Psoas muscle (tissue), 8 donors: ENCODE data around the gene SLC35B4. TPM values are rescaled to one million over a fixed set of nuclear protein-coding genes. Genes with fewer than 3 reads are reported as not detected.

Experiments used
- ATAC-seq, 4 donors: fragments of 200-7000 bp; cut with Tn5 transposase; one replicate each; pipeline ENCODE4 v1.9.1; 2020; ENCODE audit warnings: moderate library complexity in 3 of 4, mild to moderate bottlenecking in 2 of 4
- DNase-seq, 2 donors: peaks; one replicate each; pipeline ENCODE4 v3.0.0-alpha.2; 2020
- H3K27ac ChIP-seq: fragments of 200-600 bp; one replicate; pipeline ENCODE4 v1.8.0; 2022
- H3K27me3 ChIP-seq, 3 donors: fragments of 200-600 bp in 1 of 3; one replicate each; pipeline versions ENCODE4 v1.6.1 to v1.8.0; 2013 to 2022; ENCODE audit warnings: low read length in 2 of 3, mild to moderate bottlenecking in 2 of 3, moderate library complexity in 1 of 3; ENCODE audit not compliant: insufficient read depth in 3 of 3
- H3K36me3 ChIP-seq, 2 donors: fragments of 200-600 bp in 1 of 2; one replicate each; pipeline versions ENCODE4 v1.6.1 to v1.8.0; 2013 to 2022; ENCODE audit warnings: low read depth in 1 of 2, mild to moderate bottlenecking in 1 of 2, moderate library complexity in 1 of 2; ENCODE audit not compliant: insufficient read depth in 1 of 2
- H3K4me1 ChIP-seq: fragments of 200-600 bp; one replicate; pipeline ENCODE4 v1.8.0; 2022
- H3K4me3 ChIP-seq: fragments of 200-600 bp; one replicate; pipeline ENCODE4 v1.8.0; 2022; ENCODE audit warnings: mild to moderate bottlenecking
- H3K9me3 ChIP-seq: fragments of 200-600 bp; one replicate; pipeline ENCODE4 v1.8.0; 2022
- WGBS, 3 donors: extraction: QIAGEN DNeasy Blood & Tissue Kit; methylation state at CpG; one replicate each; pipeline versions ENCODE4 v1.1.6 to v1.1.7; 2013; 5-methylcytosine and 5-hydroxymethylcytosine counted together
- intact Hi-C, 2 donors: fragments of 100-400 bp; cut with DNase I; formaldehyde crosslinking; loops; one replicate each; pipeline versions ENCODE4 v1.11.0 to v1.14.2; 2022
- polyA plus RNA-seq, 3 donors: library from polyadenylated mRNA; stranded (reverse); fragments of 200-250 nt; gene quantifications; one replicate each; pipeline ENCODE4 v1.2.3, GENCODE V29; 2013
- total RNA-seq, 4 donors: library from RNA; stranded (reverse); fragmentation: NEBNext Ultra II Directional in 2 of 4; extraction: Animal tissue kit (Norgen Biotek cat#: 25700) in 2 of 4; gene quantifications; one replicate each; pipeline versions ENCODE4 v1.2.1 to v1.2.4, GENCODE V29; 2021 to 2023
- TF ChIP-seq, protein P1 (sequence below): fragments of 200-600 bp; IDR thresholded peaks from one replicate; pipeline ENCODE4 v1.8.0; 2022; ENCODE audit warnings: antibody characterized with exemption
- donor health status: healthy with polysubstance abuse.
- donor health status: DM: no; HTN: no; CAD: no; lungs with moderate emphysema.
- donor health status: Bipolar disorder and iron deficiency.
- donor health status: healthy.
- donor health status: DM: yes; HTN: yes; CAD: no.
- donor health status: DM: no; HTN: no; CAD: no.
- donor health status: DM: no; HTN: no; CAD: no.
- donor health status: DM: yes; HTN: yes; CAD: no.

SLC35B4 gene
- total and polyA plus RNA-seq, 7 donors = 2.1 to 6.8 (median 4.0) TPM

DNA sequence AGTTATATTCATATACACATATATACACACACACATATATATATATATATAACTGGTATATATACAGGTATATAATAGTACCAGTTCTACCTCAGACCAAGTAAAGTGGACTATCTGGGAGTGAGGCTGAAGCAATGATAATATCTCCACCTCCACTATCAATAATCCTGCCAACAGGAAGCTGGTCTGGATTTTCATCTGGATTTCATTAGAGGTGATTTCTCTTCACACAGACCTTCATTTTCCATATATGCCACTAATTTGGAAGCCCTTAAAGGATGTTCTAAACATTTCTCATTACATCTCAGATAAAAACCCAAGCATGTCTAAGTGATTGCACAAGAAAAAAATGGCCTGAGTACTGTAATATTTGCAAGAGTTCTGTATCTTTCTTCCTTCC lies 1.7 kb upstream of the SLC35B4 start:
- no peaks in the 10 kb centered on the region for H3K36me3 ChIP-seq
- TF ChIP-seq, protein P1, sequence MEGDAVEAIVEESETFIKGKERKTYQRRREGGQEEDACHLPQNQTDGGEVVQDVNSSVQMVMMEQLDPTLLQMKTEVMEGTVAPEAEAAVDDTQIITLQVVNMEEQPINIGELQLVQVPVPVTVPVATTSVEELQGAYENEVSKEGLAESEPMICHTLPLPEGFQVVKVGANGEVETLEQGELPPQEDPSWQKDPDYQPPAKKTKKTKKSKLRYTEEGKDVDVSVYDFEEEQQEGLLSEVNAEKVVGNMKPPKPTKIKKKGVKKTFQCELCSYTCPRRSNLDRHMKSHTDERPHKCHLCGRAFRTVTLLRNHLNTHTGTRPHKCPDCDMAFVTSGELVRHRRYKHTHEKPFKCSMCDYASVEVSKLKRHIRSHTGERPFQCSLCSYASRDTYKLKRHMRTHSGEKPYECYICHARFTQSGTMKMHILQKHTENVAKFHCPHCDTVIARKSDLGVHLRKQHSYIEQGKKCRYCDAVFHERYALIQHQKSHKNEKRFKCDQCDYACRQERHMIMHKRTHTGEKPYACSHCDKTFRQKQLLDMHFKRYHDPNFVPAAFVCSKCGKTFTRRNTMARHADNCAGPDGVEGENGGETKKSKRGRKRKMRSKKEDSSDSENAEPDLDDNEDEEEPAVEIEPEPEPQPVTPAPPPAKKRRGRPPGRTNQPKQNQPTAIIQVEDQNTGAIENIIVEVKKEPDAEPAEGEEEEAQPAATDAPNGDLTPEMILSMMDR = no peak
- DNase-seq (no peak), ATAC-seq (no peak)
- H3K9me3 ChIP-seq = no peaks in the 10 kb centered on the region
- H3K27ac ChIP-seq = no peak overlapping the region
- peaks cover 4% of the 10 kb centered on the region for H3K4me1 ChIP-seq
- H3K4me3 ChIP-seq = no peak overlapping the region
- intact Hi-C loops = loop anchor here in 1 of 2 donors (5.0 kb wide), 1 partner anchor 191 kb away; the partner anchor contains the start of gene LRGUK
- no peaks in the 10 kb centered on the region for H3K27me3 ChIP-seq

DNA sequence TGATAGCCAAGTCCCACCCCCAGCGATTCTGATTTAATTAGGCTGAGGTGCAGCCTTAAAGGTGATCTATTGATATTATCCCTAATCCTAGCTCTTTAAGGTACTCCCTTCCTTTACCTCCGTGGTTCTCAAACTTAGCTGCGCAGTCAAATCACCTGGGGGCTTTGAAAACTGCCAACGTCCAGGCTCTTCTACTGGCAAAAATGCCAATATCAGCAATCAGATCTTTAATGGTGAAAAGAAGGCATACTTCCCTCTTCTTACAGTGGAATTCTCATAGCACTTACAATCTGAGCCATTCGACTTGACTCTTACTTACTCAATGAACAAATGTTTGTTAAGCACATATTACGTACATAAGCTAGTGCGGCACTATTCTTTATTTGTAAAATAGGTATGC lies 704 bp upstream of the SLC35B4 start:
- peak overlapping the region; percentile 99 for H3K4me3 ChIP-seq
- 69 to 71% (median 70%) methylated on average over 7 of the region's 7 CpGs for WGBS, 3 donors
- intact Hi-C loops = loop anchor here in 1 of 2 donors (5.0 kb wide), 1 partner anchor 190 kb away; the partner anchor contains the start of gene LRGUK
- TF ChIP-seq, protein P1 = no peak
- H3K27ac ChIP-seq = peak overlapping the region; percentile 91
- no peaks in the 10 kb centered on the region for H3K36me3 ChIP-seq
- no peaks in the 10 kb centered on the region for H3K27me3 ChIP-seq
- no peak for DNase-seq
- H3K9me3 ChIP-seq = no peaks in the 10 kb centered on the region
- peaks cover 4% of the 10 kb centered on the region for H3K4me1 ChIP-seq
- ATAC-seq = no peak

DNA sequence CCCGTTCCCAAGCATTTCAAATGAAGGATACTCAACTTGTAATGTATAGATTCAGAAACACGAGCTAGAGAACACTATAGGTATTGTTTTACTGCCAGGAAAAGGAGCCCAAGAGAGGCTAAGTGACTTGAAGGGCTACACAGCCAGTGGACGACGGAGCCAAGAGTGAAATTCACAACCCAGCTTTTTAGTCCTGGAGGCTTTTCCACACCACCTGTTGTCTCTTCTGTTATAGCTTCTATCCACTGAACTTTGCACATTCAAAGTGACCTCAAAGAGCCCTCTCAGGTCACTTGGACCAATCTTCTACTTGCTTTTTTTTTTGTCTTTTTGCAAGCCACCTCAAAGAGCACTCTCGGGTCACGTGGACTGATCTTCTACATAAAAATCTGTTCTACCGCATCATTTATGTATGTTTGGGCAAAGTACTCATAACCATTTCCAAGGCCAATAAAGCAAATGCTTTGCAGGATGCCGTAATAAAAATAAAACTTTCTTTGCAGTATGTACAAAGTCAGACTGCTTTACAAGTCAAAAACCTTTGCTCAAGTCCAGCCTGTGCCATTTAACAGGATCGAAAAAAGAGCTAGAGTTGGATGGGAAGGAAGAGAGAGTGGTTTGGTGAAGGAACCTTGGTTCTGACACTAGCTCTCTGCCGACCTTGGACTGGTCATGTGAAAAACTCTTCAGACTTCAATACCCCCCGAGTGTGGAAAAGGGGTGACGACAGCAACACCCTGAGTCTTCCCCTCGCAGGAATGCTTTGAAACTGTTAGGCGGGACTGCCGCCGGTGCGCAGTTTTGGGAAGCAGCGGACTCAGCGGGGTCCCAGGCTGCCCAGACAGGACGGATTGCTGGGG lies 821 bp downstream of the SLC35B4 start:
- H3K27me3 ChIP-seq = no peaks in the 10 kb centered on the region
- peaks cover 0 to 7% of the 10 kb centered on the region in 2 donors for H3K36me3 ChIP-seq
- TF ChIP-seq, protein P1 = no peak
- no peaks in the 10 kb centered on the region for H3K9me3 ChIP-seq
- intact Hi-C loops = loop anchor here in 1 of 2 donors (5.0 kb wide), 1 partner anchor 189 kb away; the partner anchor contains the start of gene LRGUK
- peak in 3 of 4 donors; percentile 2 to 5 (median 4) for ATAC-seq
- H3K27ac ChIP-seq = peak overlapping the region; percentile 91
- H3K4me3 ChIP-seq = peak overlapping the region; percentile 99
- H3K4me1 ChIP-seq = peaks cover 4% of the 10 kb centered on the region
- 12 to 14% (median 14%) methylated on average over 20 of the region's 20 CpGs for WGBS, 3 donors
- no peak for DNase-seq

DNA sequence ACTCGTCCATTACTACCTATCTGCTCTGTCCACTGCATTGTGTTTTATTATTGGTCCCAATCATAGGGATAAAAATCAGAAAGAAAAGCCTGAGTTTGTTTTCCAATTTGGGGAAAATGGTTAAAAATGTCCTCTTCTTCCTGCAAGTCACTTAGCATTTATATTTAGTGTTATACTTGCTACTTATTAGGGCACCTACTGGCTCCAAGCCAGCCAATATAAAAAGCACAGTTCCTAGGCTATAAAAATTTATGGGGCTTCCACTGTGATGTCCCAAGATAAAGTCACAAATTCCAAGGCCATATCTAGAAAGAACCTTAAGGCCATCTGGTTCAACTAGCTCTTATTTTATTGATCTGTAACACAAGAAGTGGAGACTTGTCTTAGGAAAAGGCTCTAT lies 3.2 kb downstream of the SLC35B4 start:
- Histone ChIP-seq H3K4me1 (peaks cover 4% of the 10 kb centered on the region), H3K4me3 (no peak overlapping the region), H3K9me3 (no peaks in the 10 kb centered on the region), H3K36me3 (peaks cover 0 to 16% of the 10 kb centered on the region in 2 donors), H3K27ac (no peak overlapping the region), H3K27me3 (no peaks in the 10 kb centered on the region)
- no peak for DNase-seq
- ATAC-seq = no peak
- intact Hi-C loops = no loop called here
- TF ChIP-seq, protein P1 = no peak
- 41 to 84% (median 77%) methylated on average over 1 of the region's 1 CpG for WGBS, 3 donors
